ENCODE results near the gene IL1RL1.

The IL1RL1 gene

DNA sequence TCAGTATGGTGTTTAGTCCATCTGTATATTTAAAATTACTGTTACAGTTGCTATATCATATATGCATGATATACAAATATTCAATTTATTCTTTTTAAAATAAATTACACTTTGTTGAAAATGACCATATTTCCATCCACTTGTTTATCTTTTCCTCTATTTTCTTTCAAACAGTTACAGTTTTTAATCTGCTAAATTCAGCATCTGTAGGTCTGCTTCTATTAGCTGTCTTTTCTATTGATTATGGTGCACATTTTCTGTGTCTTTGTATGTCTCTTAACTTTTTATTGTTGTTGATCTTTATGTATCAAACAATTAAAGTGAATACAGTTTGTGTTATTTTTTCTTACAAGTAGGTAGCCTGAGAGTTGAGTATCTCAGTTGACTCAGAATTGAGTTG is 72.4 kb downstream of the IL1RL1 start:
- no peak for DNase-seq

DNA sequence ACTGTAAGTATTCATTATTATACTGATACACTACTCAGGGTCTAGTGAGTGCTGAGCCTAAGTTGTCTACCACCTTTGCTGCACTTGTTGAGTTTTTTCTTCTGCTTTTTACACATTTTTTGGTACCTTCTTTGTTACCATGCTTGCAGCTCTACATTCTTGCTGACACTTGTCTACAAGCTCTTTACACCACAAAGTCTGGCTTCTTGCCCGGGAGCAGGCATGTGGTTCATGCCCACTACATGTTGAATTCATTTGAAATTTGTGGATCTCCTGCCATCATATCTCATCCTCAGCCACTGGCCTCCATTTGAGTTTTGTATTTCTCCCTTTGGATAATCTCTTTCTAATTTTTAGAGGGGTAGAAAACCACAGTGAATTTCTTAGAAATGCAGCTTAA is 74.2 kb downstream of the IL1RL1 start:
- no peak for DNase-seq

DNA sequence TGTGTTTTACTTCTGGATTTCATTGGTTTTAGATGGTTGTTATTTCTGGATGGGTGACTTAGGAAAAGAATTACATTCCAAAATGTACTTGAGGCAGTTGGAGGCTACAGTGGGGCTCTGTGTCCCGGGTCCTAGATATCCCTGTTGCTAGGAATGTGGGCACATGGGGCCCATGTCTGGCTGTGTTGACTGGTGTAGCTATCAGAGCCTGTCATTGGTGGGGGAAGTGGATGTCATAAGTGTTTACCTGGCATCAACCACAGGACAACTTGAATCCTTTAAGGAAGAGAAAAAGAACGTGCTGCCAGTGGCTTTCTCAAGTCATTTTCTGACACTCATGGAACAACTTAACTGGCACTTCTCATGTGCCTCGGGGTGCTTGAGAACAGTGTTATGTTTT is 74.6 kb downstream of the IL1RL1 start:
- no peak for DNase-seq

DNA sequence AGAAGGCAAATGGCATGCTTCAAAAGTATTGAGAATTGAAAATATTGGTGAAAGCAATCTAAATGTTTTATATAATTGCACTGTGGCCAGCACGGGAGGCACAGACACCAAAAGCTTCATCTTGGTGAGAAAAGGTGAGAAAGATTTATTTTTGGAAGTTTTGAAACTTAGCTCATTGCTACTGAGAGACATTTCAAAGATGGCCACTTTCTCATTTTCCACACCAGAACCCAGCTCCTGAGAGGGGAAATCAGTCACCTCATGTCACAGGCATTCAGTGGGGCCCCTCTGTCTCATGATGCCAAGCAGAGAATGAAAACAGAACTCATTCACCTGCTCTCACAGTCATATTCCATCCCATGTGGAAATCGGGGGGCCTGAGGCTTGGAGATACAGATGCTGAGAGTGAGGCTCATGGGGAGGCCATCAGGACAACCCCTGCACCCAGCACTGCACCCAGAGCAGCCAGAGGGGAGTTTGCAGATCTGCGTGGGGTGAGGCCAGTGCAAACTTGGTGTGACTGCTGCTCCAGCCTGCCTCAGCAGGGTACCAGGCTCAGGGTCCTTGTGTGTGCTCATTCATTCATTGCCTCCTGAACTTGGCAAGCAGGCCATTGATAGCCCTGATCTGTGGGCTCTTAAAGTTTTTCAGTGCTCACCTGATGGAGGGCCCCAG is 75.6 kb downstream of the IL1RL1 start:
- DNase-seq, result no peak

DNA sequence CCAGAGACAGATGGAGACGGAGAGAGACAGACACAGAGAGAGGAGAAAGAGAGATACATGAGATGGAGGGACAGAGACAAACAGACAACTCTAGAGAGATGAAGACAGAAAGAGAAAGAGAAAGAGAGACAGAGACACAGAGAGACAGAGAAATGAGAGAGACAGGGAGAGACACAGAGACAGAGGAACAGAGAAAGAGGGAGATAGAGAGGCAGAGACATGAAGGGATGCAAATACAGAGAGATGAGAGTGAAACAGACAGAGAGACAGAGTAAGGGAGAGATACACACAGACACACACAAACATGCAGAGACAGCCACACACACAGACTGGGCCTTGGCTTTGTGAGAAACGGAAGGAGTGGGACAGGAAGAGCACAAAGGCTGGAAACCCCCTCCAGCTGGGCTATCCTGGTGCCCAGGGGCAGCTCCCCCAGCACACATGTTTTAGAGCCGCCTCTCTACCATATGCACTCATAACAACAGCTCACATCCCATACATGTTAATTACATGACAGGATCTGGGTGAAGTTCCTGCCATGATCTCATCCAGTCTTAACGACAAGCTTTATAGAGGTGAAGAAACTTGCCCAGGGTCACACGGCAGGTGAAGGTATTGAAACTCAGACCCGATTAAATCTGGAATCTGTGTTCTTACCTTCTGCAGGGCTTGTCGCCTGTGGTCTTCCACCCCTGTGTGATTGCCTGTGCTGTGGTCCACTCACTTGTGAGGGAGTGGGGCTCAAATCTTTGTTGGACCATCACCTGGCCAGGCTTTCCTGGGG is 76.6 kb downstream of the IL1RL1 start:
- no peak for DNase-seq

DNA sequence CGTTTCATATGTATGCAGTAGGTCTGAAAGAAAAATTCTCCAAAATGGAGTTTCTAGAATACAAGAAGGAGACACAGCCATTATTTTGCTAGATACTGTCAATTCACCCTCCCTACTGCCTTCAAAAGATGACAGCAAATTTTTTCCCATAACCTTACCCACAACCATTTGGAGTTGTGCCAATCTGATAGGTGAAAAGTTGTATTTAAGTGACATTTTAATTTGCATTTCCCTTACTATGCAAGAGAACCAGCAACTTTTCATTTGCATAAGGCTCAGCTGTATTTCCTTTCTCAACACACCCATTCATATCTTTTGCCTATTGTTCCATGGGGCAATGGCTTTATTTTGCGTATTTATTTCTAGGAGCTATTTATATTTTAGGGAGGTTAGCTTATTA is 80.2 kb downstream of the IL1RL1 start:
- no peak for DNase-seq

DNA sequence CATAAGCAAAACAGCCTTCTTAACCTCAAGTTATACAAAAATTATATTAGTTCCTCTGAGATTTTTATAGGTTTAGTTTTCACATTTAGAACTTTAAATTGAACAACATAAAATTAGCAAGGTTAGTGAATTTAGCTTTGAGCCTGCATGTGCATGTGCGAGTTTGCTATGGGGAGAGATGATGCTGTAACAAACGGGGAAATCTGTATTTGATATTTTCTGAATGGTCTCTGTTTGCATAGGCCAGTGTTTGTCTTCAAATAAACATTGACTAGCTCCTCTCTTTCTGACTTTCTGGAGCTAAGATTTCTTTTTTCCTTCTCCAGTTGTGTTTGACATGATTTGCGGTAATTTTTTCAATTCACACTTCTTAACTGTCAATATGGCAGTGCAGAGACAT is 80.7 kb downstream of the IL1RL1 start:
- DNase-seq, result no peak

DNA sequence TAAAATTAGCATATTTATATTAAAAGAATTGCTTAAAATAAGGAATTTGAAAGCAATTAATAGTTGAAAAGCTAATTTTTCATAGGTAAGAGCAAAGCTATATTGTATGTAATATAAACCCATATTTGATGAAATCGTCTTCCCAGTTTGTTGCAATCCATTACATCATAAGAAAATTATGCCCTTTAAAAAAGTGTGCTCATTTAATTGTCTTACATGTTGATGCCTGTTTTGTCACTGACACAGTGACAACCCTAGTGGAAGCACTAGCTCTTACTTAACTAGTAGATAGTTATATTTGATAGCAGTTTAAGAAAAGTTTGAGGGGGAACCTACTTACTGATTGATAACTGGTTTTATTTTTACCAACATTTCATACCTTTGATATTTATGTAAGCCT is 81.6 kb downstream of the IL1RL1 start:
- DNase-seq, result no peak

DNA sequence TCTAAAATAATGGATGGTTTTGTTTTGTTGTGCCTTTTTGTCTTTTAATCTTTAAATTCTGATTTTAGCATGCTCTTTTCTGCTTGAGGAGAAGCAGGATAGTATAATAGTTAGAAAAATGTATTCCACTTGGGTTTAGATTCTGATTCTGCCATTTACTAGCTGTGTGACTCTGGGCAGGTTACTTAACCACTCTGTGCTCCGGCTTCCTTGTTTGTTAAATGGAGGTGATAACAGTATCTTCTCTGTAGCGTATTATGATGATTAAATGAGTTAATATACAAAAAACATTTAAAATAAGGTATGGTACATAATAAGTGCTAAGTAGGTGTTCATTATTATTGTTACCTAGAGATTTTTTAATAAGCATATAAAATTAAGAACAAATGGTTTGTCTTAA is 84.6 kb downstream of the IL1RL1 start:
- no peak for DNase-seq

DNA sequence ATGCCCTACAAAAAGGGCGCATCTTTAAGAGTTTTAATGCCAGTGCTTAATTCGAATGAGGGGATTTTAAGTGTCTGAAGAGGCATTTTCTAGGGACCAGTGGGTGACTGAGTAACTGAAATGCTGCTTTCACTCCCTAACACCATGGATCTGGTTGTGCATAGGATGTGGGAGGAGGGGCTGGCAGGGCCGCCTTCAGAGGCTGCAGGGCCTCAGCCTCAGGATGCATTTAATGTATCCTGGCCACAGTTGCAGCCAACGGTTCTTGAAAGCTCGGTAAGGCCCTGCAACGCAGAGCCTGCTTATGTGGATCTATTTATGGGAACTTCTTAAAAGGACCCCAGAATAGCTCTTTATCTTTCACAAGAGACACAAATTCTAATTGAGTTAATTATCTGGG is 85.8 kb downstream of the IL1RL1 start:
- no peak for DNase-seq

DNA sequence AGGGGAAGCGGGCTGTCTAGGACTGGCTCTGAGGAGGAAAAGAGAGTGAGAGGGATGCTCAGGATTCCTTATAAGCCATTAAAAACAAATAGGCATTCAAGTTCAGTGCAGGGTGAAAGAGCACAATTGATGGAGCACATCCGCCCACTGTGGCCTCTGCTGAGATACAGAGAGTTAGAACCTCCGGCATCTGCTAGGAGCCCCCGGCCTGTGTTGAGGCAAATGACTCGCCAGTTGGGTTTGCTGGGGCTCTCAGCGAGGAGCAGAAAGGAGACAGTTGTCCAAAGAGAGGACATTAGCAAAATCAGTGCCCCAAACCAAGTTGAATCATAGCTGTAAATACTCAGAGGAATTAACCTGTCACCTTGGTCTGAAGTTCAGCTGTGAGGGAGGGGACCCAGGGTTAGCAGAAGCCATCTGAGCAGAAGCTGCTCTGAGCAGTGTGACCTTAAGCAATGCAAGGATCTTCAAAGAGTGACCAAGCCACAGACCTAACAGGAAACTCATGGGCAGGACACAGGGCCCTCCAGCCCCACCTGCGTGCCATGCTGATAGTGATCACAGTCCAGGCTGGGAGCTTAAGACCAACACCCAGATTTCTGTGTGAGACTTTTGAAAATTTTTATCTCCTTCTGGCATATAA is 88.3 kb downstream of the IL1RL1 start:
- DNase-seq, result no peak

DNA sequence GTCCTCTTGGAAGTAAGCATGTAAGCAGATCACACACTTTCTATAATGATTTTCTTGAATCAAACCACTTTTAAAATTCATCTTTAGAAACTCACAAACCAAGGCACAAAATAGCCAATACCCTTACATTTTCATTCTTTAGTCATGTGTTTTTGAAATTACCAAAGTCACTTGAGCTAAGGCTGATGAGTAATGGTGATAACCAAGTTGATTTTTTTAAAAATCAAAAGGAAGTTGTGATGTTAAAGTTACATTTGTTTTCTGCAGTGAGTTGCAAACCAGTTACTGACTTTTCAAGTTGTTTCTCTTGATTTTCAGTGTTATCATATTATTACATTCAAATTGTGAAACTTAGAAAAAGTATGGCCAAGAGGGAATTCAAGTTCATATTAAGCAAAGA is 90.1 kb downstream of the IL1RL1 start:
- no peak for DNase-seq
